Activated naive CD4-positive, alpha-beta T cell treated with anti-CD3 and anti-CD28 coated beads, Interleukin-2, amount 10 ng/mL, durations not matched to agents 5 hours and 36 hours (primary cell): ENCODE results near the gene HEMK1. TPM values are rescaled to one million over a fixed set of nuclear protein-coding genes. Genes with fewer than 3 reads are reported as not detected.

ENCODE experiments used
- total RNA-seq, 2 experiments: library from RNA; stranded (reverse); gene quantifications; one replicate each; pipeline ENCODE4 v1.2.3, GENCODE V29; 2021

Gene HEMK1, protein sequence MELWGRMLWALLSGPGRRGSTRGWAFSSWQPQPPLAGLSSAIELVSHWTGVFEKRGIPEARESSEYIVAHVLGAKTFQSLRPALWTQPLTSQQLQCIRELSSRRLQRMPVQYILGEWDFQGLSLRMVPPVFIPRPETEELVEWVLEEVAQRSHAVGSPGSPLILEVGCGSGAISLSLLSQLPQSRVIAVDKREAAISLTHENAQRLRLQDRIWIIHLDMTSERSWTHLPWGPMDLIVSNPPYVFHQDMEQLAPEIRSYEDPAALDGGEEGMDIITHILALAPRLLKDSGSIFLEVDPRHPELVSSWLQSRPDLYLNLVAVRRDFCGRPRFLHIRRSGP
- 10 to 100 TPM; 77.1 to 80.0 TPM for total RNA-seq

GRCh38 chr3:50568947-50569749 lies at the start of gene HEMK1:
HEMK1 (plus strand) TSS chr3:50569522; CDS start chr3:50571105, 1,583 bp downstream.

GRCh38 chr3:50567386-50568167 lies 1.7 kb upstream of the HEMK1 start, which contains the start of gene C3orf18:
C3orf18 (minus strand) TSS chr3:50567747; CDS start chr3:50565699, 2,048 bp downstream.

DNA sequence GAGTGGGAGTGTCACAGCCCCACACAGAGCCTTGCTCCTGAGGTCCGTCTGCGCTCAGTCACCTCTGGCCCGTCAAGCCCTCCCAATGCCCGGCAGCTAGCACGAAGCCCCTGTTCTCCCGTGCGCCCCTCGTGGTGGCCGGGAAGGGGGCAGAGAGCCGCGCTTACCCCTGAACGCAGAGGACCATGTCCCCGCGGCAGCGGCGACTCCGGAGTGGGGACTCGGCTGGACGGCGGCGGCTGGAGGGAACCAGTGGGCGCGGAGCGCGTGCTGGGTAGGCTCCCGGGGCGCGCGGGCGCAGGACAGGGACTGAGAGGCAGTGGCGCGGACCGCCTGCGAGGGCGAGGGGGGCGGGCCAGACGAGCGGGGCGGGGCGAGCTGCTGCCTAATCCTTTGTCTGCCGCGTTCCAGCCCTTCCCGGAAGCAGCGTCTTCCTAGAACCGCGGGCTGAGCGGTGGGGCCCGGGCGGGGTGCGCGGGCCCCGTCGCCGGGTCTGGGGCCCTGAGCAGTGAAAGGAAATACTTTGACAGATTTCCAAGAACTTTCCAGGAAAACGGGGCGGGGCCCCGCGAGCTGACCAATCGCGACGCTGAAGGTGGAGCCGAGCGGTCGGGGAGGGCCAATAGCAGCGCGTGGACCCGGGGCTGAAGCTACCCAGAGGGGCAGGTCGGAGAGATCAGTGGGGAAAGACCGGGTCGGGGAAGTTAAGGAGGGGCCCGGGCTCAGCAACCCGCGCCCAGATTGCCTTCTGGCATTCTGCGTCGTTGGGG lies 42.3 kb downstream of the HEMK1 start, which contains the start of gene CISH:
Gene CISH, minus strand, starts transcription at position 311 of the 770 bp plus-strand sequence. Its CDS starts 124 bp downstream, at position 187.

DNA sequence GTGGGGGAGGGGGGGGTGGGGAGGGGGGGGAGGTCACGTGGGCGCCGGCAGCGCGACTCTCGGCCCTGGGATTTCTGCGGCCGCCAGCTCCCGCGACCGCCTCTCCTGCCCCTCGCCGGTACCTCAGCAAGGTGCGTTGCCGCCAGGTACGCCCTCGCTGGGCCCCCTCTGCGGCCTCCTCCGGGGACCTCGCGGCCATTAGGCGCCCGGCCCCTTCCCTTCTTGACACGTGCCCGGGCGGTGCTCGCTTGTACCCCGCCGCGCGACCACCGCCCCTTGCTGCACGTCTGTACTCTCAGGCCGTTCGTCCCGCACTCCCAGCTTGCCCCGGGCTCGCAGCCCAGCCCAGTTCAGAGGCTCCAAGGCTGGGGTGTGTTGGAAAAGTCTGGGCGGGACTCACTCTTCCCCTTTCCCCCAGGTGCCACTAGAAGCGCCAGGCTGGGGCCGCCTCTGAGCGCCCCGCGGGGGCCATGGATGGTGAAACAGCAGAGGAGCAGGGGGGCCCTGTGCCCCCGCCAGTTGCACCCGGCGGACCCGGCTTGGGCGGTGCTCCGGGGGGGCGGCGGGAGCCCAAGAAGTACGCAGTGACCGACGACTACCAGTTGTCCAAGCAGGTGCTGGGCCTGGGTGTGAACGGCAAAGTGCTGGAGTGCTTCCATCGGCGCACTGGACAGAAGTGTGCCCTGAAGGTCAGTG lies 47.9 kb downstream of the HEMK1 start, which contains the start of gene MAPKAPK3:
Gene MAPKAPK3, plus strand, starts transcription at position 56 of the 696 bp plus-strand sequence. Its CDS starts 415 bp downstream, at position 471.

Other genes starting within 250 kb of the HEMK1 start
- gene HYAL2, start 246.8 kb upstream of the HEMK1 start, total RNA-seq = 1 to 10 TPM; 4.0 to 6.0 TPM
- 10 to 100 TPM; 15.5 TPM for gene TUSC2, start 241.3 kb upstream of the HEMK1 start, total RNA-seq
- 100 to 1,000 TPM in 1 of 2 experiments, 10 to 100 TPM in 1; 96.2 to 102 TPM for gene RASSF1, start 228.7 kb upstream of the HEMK1 start, total RNA-seq
- gene ZMYND10, start 223.8 kb upstream of the HEMK1 start, total RNA-seq = 1 to 10 TPM; 2.2 to 3.0 TPM
- 10 to 100 TPM; 44.2 to 45.0 TPM for gene NPRL2, start 218.7 kb upstream of the HEMK1 start, total RNA-seq
- 10 to 100 TPM; 33.7 to 35.8 TPM for gene CYB561D2, start 218.7 kb upstream of the HEMK1 start, total RNA-seq
- gene TMEM115, start 210.0 kb upstream of the HEMK1 start, total RNA-seq = 10 to 100 TPM; 19.0 to 19.8 TPM
- gene CACNA2D2, start 65.9 kb upstream of the HEMK1 start, total RNA-seq = under 1 TPM; 0.60 to 0.63 TPM
- gene C3orf18, start 1.8 kb upstream of the HEMK1 start, total RNA-seq = 10 to 100 TPM; 39.0 to 39.2 TPM
- gene CISH, start 42.3 kb downstream of the HEMK1 start, total RNA-seq = 100 to 1,000 TPM; 389 to 398 TPM
- gene MAPKAPK3, start 47.6 kb downstream of the HEMK1 start, total RNA-seq = 100 to 1,000 TPM; 159 to 161 TPM
- gene DOCK3, start 105.4 kb downstream of the HEMK1 start, total RNA-seq = 1 to 10 TPM; 1.4 to 1.5 TPM